PFSK-1 (cell line): ENCODE results near the gene COIL.

Source experiments
- FOXP2 ChIP-seq: optimal IDR thresholded peaks from 2 replicates; pipeline ENCODE3; 2011; ENCODE audit warnings: borderline replicate concordance, control low read depth, inconsistent platforms; ENCODE audit not compliant: insufficient read depth; ENCODE audit errors: extremely low read length, extremely low read depth
- POLR2AphosphoS5 ChIP-seq: IDR thresholded peaks from 2 replicates; pipeline ENCODE4 v1.6.1; 2012; ENCODE audit warnings: low read depth, mild to moderate bottlenecking, control low read depth, low read length, moderate library complexity
- REST ChIP-seq, 2 experiments: IDR thresholded peaks; 2 replicates each; pipeline versions ENCODE4 v1.6.1 to v1.8.0; 2011 to 2012; ENCODE audit warnings: low read depth in 2 of 2, low read length in 2 of 2, control low read depth in 1 of 2, inconsistent platforms in 1 of 2, mild to moderate bottlenecking in 1 of 2, moderate library complexity in 1 of 2; ENCODE audit not compliant: insufficient read depth in 1 of 2
- SIN3A ChIP-seq: IDR thresholded peaks from 2 replicates; pipeline ENCODE4 v1.6.1; 2012; ENCODE audit warnings: mild to moderate bottlenecking, low read length, moderate library complexity, borderline replicate concordance; ENCODE audit not compliant: insufficient read depth
- TAF1 ChIP-seq: IDR thresholded peaks from 2 replicates; pipeline ENCODE4 v1.6.1; 2012; ENCODE audit warnings: low read length, control low read depth, borderline replicate concordance; ENCODE audit not compliant: insufficient read depth

COIL gene

GRCh38 chr17:56902348-56902747 lies 58.5 kb downstream of the COIL start:
- TF ChIP-seq REST (IDR thresholded peaks at IDR 0.05; ENCODE audit: insufficient read depth in 1 of 2, low read depth in 2 of 2, low read length in 2 of 2) (no peak), TAF1 (no peak), POLR2AphosphoS5 (no peak), FOXP2 (no peak), SIN3A (no peak)

- no peak for TF ChIP-seq TAF1
These were observed 61.4 kb downstream of the COIL start for GRCh38 chr17:56899403-56899802.

- TF ChIP-seq POLR2AphosphoS5: no peak
- no peak for TF ChIP-seq FOXP2
- no peak for TF ChIP-seq REST (IDR thresholded peaks at IDR 0.05; ENCODE audit: insufficient read depth in 1 of 2, low read depth in 2 of 2, low read length in 2 of 2)
- TF ChIP-seq TAF1: no peak
- no peak for TF ChIP-seq SIN3A
These were observed 62.0 kb downstream of the COIL start for GRCh38 chr17:56898874-56899273.

- TF ChIP-seq POLR2AphosphoS5: no peak
- TF ChIP-seq REST (IDR thresholded peaks at IDR 0.05; ENCODE audit: insufficient read depth in 1 of 2, low read depth in 2 of 2, low read length in 2 of 2): no peak
- TF ChIP-seq TAF1: no peak
- TF ChIP-seq FOXP2: no peak
- no peak for TF ChIP-seq SIN3A
These were observed 63.0 kb downstream of the COIL start for GRCh38 chr17:56897646-56898424.

- TF ChIP-seq POLR2AphosphoS5: no peak
These were observed 63.9 kb downstream of the COIL start for GRCh38 chr17:56896968-56897359.

GRCh38 chr17:56896217-56896967 lies 64.5 kb downstream of the COIL start:
- TF ChIP-seq TAF1 (no peak), POLR2AphosphoS5 (no peak), REST (IDR thresholded peaks at IDR 0.05; ENCODE audit: insufficient read depth in 1 of 2, low read depth in 2 of 2, low read length in 2 of 2) (no peak), SIN3A (no peak), FOXP2 (no peak)
